HL-60 (cell line): ENCODE measurements around the gene PLEKHA5.

Source experiments
- GABPA ChIP-seq: IDR thresholded peaks from 2 replicates; pipeline ENCODE4 v1.6.1; 2012; ENCODE audit warnings: low read depth
- POLR2AphosphoS5 ChIP-seq: IDR thresholded peaks from 2 replicates; pipeline ENCODE4 v1.6.1; 2012; ENCODE audit warnings: low read depth
- REST ChIP-seq: IDR thresholded peaks from 2 replicates; pipeline ENCODE4 v1.6.1; 2012; ENCODE audit warnings: low read depth; ENCODE audit not compliant: insufficient replicate concordance
- TF ChIP-seq, protein P1 (sequence below): IDR thresholded peaks from one replicate; pipeline ENCODE4 v1.5.1; 2011; ENCODE audit warnings: low read length, control low read depth, inconsistent platforms; ENCODE audit not compliant: insufficient read depth

DNA sequence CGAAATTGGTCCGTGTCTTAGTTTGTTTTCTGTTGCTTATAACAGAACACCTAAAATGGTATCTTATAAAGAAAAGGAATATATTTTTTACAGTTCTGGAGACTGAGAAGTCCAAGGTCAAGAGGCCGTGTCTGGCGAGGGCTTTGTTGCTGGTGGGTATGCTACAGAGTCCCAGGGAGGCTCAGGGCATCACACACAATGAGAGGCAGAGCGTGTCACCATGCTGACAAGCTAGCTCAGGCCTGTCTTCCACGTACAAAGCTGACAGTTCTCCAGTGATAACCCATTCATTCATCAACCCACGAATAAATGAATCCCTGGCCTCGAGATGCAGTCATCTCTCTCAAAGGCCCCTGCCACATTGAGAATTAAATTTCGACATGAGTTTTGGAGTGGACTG lies 253.0 kb downstream of the PLEKHA5 start:
- TF ChIP-seq, protein P1, sequence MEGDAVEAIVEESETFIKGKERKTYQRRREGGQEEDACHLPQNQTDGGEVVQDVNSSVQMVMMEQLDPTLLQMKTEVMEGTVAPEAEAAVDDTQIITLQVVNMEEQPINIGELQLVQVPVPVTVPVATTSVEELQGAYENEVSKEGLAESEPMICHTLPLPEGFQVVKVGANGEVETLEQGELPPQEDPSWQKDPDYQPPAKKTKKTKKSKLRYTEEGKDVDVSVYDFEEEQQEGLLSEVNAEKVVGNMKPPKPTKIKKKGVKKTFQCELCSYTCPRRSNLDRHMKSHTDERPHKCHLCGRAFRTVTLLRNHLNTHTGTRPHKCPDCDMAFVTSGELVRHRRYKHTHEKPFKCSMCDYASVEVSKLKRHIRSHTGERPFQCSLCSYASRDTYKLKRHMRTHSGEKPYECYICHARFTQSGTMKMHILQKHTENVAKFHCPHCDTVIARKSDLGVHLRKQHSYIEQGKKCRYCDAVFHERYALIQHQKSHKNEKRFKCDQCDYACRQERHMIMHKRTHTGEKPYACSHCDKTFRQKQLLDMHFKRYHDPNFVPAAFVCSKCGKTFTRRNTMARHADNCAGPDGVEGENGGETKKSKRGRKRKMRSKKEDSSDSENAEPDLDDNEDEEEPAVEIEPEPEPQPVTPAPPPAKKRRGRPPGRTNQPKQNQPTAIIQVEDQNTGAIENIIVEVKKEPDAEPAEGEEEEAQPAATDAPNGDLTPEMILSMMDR: no peak
- no peak for TF ChIP-seq REST
- TF ChIP-seq POLR2AphosphoS5: no peak
- TF ChIP-seq GABPA: no peak
